Activated naive CD4-positive, alpha-beta T cell treated with anti-CD3 and anti-CD28 coated beads, Interleukin-2, amount 10 ng/mL, durations not matched to agents 7 days and 5 days (primary cell): ENCODE results near the gene ADAMTS13.
"Not testable (repeated sequence)": the region's sequence is repeated elsewhere in the genome, so short reads cannot be mapped to it uniquely, and the experiment has no call there.

Experiments used
- CTCF ChIA-PET: fragments of 350-600 bp; sonication (Branson Sonifier 250); formaldehyde crosslinking; loops from one replicate; lab custom pipeline; 2021; ENCODE audit warnings: antibody characterized with exemption; lab: Charles Lee
- DNase-seq: peaks from one replicate; pipeline ENCODE4 v3.0.0-alpha.2; 2020
- H3K27ac Mint-ChIP-seq: one replicate; pipeline ENCODE4 v1.8.0; 2021; ENCODE audit warnings: mild to moderate bottlenecking, moderate library complexity, mixed read lengths
- H3K27me3 Mint-ChIP-seq: one replicate; pipeline ENCODE4 v1.8.0; 2021; ENCODE audit warnings: mild to moderate bottlenecking, mixed read lengths
- H3K36me3 Mint-ChIP-seq: one replicate; pipeline ENCODE4 v1.8.0; 2021; ENCODE audit warnings: mixed read lengths
- H3K4me1 Mint-ChIP-seq: one replicate; pipeline ENCODE4 v1.8.0; 2021; ENCODE audit warnings: mixed read lengths
- H3K4me3 Mint-ChIP-seq: one replicate; pipeline ENCODE4 v1.8.0; 2021; ENCODE audit warnings: mild to moderate bottlenecking, moderate library complexity, mixed read lengths
- H3K9me3 Mint-ChIP-seq: one replicate; pipeline ENCODE4 v1.8.0; 2021; ENCODE audit warnings: mixed read lengths

ADAMTS13 gene

GRCh38 chr9:133384736-133385321 is 37.3 kb upstream of the ADAMTS13 start:
- H3K4me3 Mint-ChIP-seq = no peak overlapping the region
- H3K27ac Mint-ChIP-seq = no peak overlapping the region
- H3K9me3 Mint-ChIP-seq = no peaks in the 10 kb centered on the region
- H3K4me1 Mint-ChIP-seq = no peaks in the 10 kb centered on the region
- H3K36me3 Mint-ChIP-seq = no peaks in the 10 kb centered on the region
- CTCF ChIA-PET = interaction anchor here (0.6 kb wide), 1 partner anchor 20 kb away, joined by 3 read pairs; no protein-coding TSS in a partner anchor
- peaks cover 6% of the 10 kb centered on the region for H3K27me3 Mint-ChIP-seq
- DNase-seq = no peak

- Mint-ChIP-seq H3K27ac (no peak overlapping the region), H3K9me3 (no peaks in the 10 kb centered on the region), H3K4me1 (no peaks in the 10 kb centered on the region), H3K27me3 (peaks cover 6% of the 10 kb centered on the region), H3K4me3 (no peak overlapping the region), H3K36me3 (no peaks in the 10 kb centered on the region)
- CTCF ChIA-PET = interaction anchor here (0.6 kb wide), 1 partner anchor 19 kb away, joined by 3 read pairs; no protein-coding TSS in a partner anchor
- no peak for DNase-seq
Measured at GRCh38 chr9:133385452-133385851, 36.7 kb upstream of the ADAMTS13 start.

- H3K27ac Mint-ChIP-seq = no peak overlapping the region
- no peaks in the 10 kb centered on the region for H3K36me3 Mint-ChIP-seq
- no peaks in the 10 kb centered on the region for H3K9me3 Mint-ChIP-seq
- no peaks in the 10 kb centered on the region for H3K4me1 Mint-ChIP-seq
- no peak for DNase-seq
- H3K4me3 Mint-ChIP-seq = no peak overlapping the region
- CTCF ChIA-PET = interaction anchor here (1.2 kb wide), 1 partner anchor 11 kb away, joined by 4 read pairs; no protein-coding TSS in a partner anchor
- peaks cover 6% of the 10 kb centered on the region for H3K27me3 Mint-ChIP-seq
Measured at GRCh38 chr9:133386338-133386737, 35.8 kb upstream of the ADAMTS13 start.

GRCh38 chr9:133387680-133388079 is 34.5 kb upstream of the ADAMTS13 start:
- Mint-ChIP-seq H3K27ac (no peak overlapping the region), H3K4me1 (no peaks in the 10 kb centered on the region), H3K36me3 (no peaks in the 10 kb centered on the region), H3K9me3 (no peaks in the 10 kb centered on the region), H3K4me3 (no peak overlapping the region), H3K27me3 (peaks cover 6% of the 10 kb centered on the region)
- CTCF ChIA-PET = interaction anchor here (1.2 kb wide), 1 partner anchor 10 kb away, joined by 4 read pairs; no protein-coding TSS in a partner anchor
- DNase-seq = no peak

GRCh38 chr9:133389025-133389557 is 33.1 kb upstream of the ADAMTS13 start:
- no peak overlapping the region for H3K4me3 Mint-ChIP-seq
- CTCF ChIA-PET = no interaction called here
- no peak for DNase-seq
- H3K27me3 Mint-ChIP-seq = peaks cover 15% of the 10 kb centered on the region
- H3K9me3 Mint-ChIP-seq = no peaks in the 10 kb centered on the region
- no peak overlapping the region for H3K27ac Mint-ChIP-seq
- no peaks in the 10 kb centered on the region for H3K4me1 Mint-ChIP-seq
- no peaks in the 10 kb centered on the region for H3K36me3 Mint-ChIP-seq

GRCh38 chr9:133389562-133389961 is 32.6 kb upstream of the ADAMTS13 start:
- H3K9me3 Mint-ChIP-seq = no peaks in the 10 kb centered on the region
- CTCF ChIA-PET = no interaction called here
- H3K4me1 Mint-ChIP-seq = no peaks in the 10 kb centered on the region
- no peak overlapping the region for H3K4me3 Mint-ChIP-seq
- no peaks in the 10 kb centered on the region for H3K36me3 Mint-ChIP-seq
- no peak for DNase-seq
- H3K27ac Mint-ChIP-seq = no peak overlapping the region
- peaks cover 18% of the 10 kb centered on the region for H3K27me3 Mint-ChIP-seq

- no peaks in the 10 kb centered on the region for H3K4me1 Mint-ChIP-seq
- peaks cover 30% of the 10 kb centered on the region for H3K27me3 Mint-ChIP-seq
- CTCF ChIA-PET = no interaction called here
- H3K9me3 Mint-ChIP-seq = no peaks in the 10 kb centered on the region
- no peaks in the 10 kb centered on the region for H3K36me3 Mint-ChIP-seq
- DNase-seq = no peak
- H3K27ac Mint-ChIP-seq = no peak overlapping the region
- no peak overlapping the region for H3K4me3 Mint-ChIP-seq
Measured at GRCh38 chr9:133390713-133391112, 31.5 kb upstream of the ADAMTS13 start.

- H3K36me3 Mint-ChIP-seq, H3K4me1 Mint-ChIP-seq, H3K4me3 Mint-ChIP-seq, CTCF ChIA-PET, DNase-seq, H3K27ac Mint-ChIP-seq, H3K9me3 Mint-ChIP-seq: not testable (repeated sequence)
- peaks cover 31% of the 10 kb centered on the region for H3K27me3 Mint-ChIP-seq
Measured at GRCh38 chr9:133391449-133391848, 30.7 kb upstream of the ADAMTS13 start.

GRCh38 chr9:133392308-133392707 is 29.9 kb upstream of the ADAMTS13 start:
- H3K4me1 Mint-ChIP-seq, H3K4me3 Mint-ChIP-seq, H3K27ac Mint-ChIP-seq, H3K36me3 Mint-ChIP-seq, CTCF ChIA-PET, DNase-seq, H3K9me3 Mint-ChIP-seq: not testable (repeated sequence)
- peaks cover 37% of the 10 kb centered on the region for H3K27me3 Mint-ChIP-seq

GRCh38 chr9:133393399-133393798 is 28.8 kb upstream of the ADAMTS13 start:
- Mint-ChIP-seq H3K27ac (no peak overlapping the region), H3K4me1 (no peaks in the 10 kb centered on the region), H3K9me3 (no peaks in the 10 kb centered on the region), H3K36me3 (no peaks in the 10 kb centered on the region), H3K27me3 (peaks cover 41% of the 10 kb centered on the region), H3K4me3 (no peak overlapping the region)
- CTCF ChIA-PET = no interaction called here
- no peak for DNase-seq

- H3K27ac Mint-ChIP-seq = no peak overlapping the region
- no peak overlapping the region for H3K4me3 Mint-ChIP-seq
- peaks cover 36% of the 10 kb centered on the region for H3K27me3 Mint-ChIP-seq
- DNase-seq = no peak
- no peaks in the 10 kb centered on the region for H3K9me3 Mint-ChIP-seq
- H3K4me1 Mint-ChIP-seq = no peaks in the 10 kb centered on the region
- H3K36me3 Mint-ChIP-seq = no peaks in the 10 kb centered on the region
- CTCF ChIA-PET = interaction anchor here (1.3 to 2.7 kb wide), 2 partner anchors 10 to 90 kb away, joined by 3 to 12 read pairs; no protein-coding TSS in a partner anchor
Measured at GRCh38 chr9:133394687-133395271, 27.4 kb upstream of the ADAMTS13 start.

GRCh38 chr9:133396952-133397351 is 25.2 kb upstream of the ADAMTS13 start:
- H3K4me1 Mint-ChIP-seq = no peaks in the 10 kb centered on the region
- CTCF ChIA-PET = interaction anchor here (1.5 to 2.7 kb wide), 2 partner anchors 8 to 10 kb away, joined by 4 to 12 read pairs; no protein-coding TSS in a partner anchor
- H3K36me3 Mint-ChIP-seq = no peaks in the 10 kb centered on the region
- no peak for DNase-seq
- peaks cover 35% of the 10 kb centered on the region for H3K27me3 Mint-ChIP-seq
- no peak overlapping the region for H3K4me3 Mint-ChIP-seq
- no peaks in the 10 kb centered on the region for H3K9me3 Mint-ChIP-seq
- no peak overlapping the region for H3K27ac Mint-ChIP-seq

- no peak overlapping the region for H3K4me3 Mint-ChIP-seq
Measured at GRCh38 chr9:133397370-133397769, 24.8 kb upstream of the ADAMTS13 start.

GRCh38 chr9:133397895-133398294 is 24.3 kb upstream of the ADAMTS13 start:
- Mint-ChIP-seq H3K9me3 (no peaks in the 10 kb centered on the region), H3K36me3 (no peaks in the 10 kb centered on the region), H3K27ac (no peak overlapping the region), H3K4me1 (no peaks in the 10 kb centered on the region), H3K27me3 (peaks cover 35% of the 10 kb centered on the region), H3K4me3 (no peak overlapping the region)
- CTCF ChIA-PET = interaction anchor here (0.6 to 1.5 kb wide), 3 partner anchors 11 to 91 kb away, joined by 3 to 4 read pairs (median 4); no protein-coding TSS in a partner anchor
- DNase-seq = no peak

More at GRCh38 chr9:133397370-133397769, 24.8 kb upstream of the ADAMTS13 start:
- CTCF ChIA-PET = interaction anchor here (0.6 to 1.5 kb wide), 2 partner anchors 10 to 90 kb away, joined by 3 to 4 read pairs; no protein-coding TSS in a partner anchor
- Mint-ChIP-seq H3K36me3 (no peaks in the 10 kb centered on the region), H3K4me1 (no peaks in the 10 kb centered on the region), H3K9me3 (no peaks in the 10 kb centered on the region), H3K27ac (no peak overlapping the region), H3K27me3 (peaks cover 35% of the 10 kb centered on the region)
- DNase-seq = no peak
